Measurements from ENCODE around the gene LDAF1.

GRCh38 chr16:21179126-21179982 lies 20.9 kb downstream of the LDAF1 start:
- TF ChIP-seq CTCF (conservative IDR thresholded peaks at IDR 0.05; ENCODE audit: low read depth, low read length) (no peak), EZH2 (IDR thresholded peaks at IDR 0.05; ENCODE audit: borderline replicate concordance, low read depth, low read length, poor library complexity, severe bottlenecking) (no peak)
